ENCODE measurements around the gene ZBTB47.

Gene ZBTB47

DNA sequence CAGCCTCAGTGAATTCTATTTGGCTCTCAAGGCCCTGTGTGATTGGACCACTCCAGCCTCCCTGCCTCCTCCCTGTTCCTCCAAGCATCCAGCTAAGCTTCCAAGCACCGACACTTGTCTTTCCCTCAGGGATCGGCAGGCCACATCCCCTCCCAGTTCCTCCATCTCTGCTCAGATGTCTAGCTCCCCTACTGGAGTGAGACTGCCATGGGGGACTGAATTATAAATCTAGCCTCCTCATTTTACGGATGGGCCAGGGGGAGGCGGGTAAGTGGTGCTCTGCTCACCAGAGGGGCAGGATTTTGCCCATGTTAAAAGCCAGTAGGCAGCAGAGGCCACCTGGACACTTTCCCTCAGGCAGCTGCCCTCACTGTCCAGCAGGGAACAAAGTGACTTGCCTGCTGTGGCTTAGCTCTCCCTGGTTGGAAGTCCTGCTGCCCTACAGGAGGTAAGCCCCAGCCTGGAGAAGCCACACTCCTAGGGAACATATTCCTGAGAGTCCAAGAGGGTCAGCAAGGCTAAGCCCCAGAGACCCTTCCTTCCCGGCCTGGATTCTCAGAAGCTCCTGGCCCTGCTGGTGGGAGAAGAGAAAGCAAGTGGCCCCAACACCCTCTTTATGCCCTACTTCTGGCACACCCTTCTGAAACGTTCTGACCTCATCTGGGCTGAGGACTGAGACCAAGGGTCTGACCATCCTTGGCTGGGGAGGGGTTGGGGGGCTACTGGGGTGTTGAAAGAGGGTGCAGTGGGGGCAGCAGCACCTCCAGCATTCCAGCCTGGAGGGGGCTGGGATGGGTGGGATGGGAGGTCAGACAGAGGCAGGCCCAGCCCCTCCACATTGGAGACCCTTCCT lies 58.2 kb downstream of the ZBTB47 start:
- in situ Hi-C loops (cut with MboI; ENCODE audit: low sequenced_read_pairs) = no loop called here

DNA sequence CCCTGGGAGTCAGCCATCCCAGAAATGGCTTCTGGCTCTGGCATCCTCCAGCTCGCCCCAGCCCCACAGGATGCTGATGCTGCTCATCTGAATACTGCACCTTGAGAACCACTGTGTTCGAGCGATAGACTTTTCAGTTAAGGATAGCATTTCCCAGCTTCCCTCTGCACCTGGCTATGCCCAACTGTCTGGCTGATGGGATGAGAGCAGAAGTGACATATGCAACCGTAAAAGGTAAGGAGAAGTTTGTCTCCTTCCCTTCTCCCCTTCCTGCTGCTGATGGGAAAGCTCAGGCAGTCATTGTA lies 58.8 kb downstream of the ZBTB47 start:
- in situ Hi-C loops (cut with MboI; ENCODE audit: low sequenced_read_pairs) = no loop called here

DNA sequence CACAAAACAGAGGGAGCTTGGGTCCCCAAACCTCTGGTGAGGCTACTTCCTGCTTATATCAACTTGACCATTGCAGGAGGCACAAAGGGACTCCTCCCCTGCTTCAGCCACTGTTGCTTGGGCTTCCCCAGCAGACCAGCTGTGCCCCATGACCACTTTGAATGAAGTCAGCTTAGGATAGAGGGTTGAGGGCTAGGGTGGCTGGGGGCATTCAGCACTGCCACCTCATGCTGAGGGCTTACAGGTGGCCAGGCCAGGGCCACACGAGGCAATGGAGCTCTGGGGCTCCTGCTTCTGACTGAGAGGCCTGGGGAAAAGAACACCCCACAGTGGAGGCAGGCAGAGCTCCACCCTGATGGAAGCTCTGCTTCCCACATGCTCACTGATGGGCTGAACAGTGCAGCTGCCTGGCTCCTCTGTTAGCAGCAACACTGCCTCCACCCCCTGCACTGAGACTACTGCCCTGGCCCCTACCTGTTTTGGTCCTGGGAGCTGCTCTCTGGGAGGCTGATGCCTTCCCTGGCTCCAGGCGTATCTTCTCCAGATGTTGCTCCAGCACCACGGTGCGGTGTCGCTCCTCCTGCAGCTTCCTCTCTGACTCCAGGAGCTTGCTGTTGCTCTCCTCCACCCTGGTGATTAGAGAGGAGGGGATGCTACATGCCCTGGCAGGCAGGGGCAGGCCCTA lies 59.3 kb downstream of the ZBTB47 start:
- in situ Hi-C loops (cut with MboI; ENCODE audit: low sequenced_read_pairs) = no loop called here

DNA sequence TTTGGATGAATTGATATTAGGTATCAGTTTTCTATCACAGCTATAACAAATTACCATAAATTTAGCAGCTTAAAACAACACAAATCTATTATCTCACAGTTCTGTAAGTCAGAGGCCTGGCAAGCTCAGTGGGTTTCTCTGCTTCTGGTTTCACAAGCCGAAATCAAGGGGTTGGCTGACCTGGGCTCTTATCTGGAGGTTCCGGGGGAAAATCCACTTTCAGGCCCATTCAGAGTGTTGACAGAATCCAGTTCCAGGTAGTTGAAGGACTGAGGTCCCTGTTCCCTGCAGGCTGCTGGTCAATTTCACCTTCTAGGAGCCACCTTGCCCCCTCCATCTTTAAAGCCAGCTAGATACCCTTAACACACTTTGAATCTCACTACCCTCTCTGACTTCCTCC lies 60.2 kb downstream of the ZBTB47 start:
- in situ Hi-C loops (cut with MboI; ENCODE audit: low sequenced_read_pairs) = no loop called here

DNA sequence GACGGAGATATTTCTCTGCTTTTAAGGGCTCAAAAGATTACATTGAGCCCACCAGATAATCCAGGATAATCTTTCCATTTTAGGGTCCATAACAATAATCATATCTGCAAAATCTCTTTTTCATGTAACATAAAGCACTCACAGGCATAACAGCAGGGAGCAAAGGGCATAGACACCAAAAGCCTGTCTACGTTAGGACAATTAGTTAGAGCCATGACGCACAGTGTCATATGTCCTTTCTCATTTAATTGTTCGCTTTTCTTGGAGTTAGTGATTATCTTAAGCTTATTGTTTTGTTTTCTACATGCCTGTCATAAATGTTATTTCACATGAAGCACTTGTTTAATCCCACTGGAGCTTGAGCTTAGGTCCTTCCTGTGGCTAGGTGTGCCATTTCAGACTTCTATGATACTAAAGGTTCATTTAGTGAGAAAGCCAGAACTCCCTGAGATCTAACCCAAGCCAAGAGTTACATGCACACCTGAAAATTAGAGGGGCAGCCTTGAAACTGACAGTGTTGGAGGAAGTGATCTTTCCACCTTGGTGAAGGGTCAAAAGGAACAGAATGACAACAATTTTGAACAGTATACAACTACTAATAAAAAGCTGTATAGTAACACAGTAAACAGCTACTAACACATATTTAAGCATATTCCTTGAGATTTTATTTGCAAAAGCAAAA lies 60.8 kb downstream of the ZBTB47 start:
- in situ Hi-C loops (cut with MboI; ENCODE audit: low sequenced_read_pairs) = no loop called here
